Suprapubic skin (tissue), 4 donors: ENCODE data around the gene CNFN. TPM values are rescaled to one million over a fixed set of nuclear protein-coding genes. Genes with fewer than 3 reads are reported as not detected.

Source experiments
- DNase-seq, 2 donors: peaks; one replicate each; pipeline ENCODE4 v3.0.0-alpha.2; 2019; ENCODE audit warnings: low spot score in 2 of 2
- H3K27ac ChIP-seq: fragments of 200-600 bp; sonication (generic); one replicate; pipeline ENCODE4 v1.5.1; 2019
- H3K27me3 ChIP-seq: fragments of 200-600 bp; sonication (generic); one replicate; pipeline ENCODE4 v1.5.1; 2019
- H3K36me3 ChIP-seq: fragments of 200-600 bp; sonication (generic); one replicate; pipeline ENCODE4 v1.5.1; 2019
- H3K4me1 ChIP-seq: fragments of 200-600 bp; sonication (generic); one replicate; pipeline ENCODE4 v1.5.1; 2019
- H3K4me3 ChIP-seq: fragments of 200-600 bp; sonication (generic); one replicate; pipeline ENCODE4 v1.5.1; 2019; ENCODE audit warnings: mild to moderate bottlenecking
- H3K9me3 ChIP-seq: fragments of 200-600 bp; sonication (generic); one replicate; pipeline ENCODE4 v1.5.1; 2019
- CTCF ChIP-seq, 2 donors: fragments of 200-600 bp in 1 of 2; fragments of 450-650 bp in 1 of 2; sonication (generic) in 1 of 2; IDR thresholded peaks; one replicate each; pipeline ENCODE4 v1.5.1; 2016 to 2019; ENCODE audit warnings: antibody characterized with exemption in 2 of 2, mild to moderate bottlenecking in 1 of 2, moderate library complexity in 1 of 2
- EP300 ChIP-seq: sonication (generic); formaldehyde crosslinking; IDR thresholded peaks from one replicate; pipeline ENCODE4 v1.6.1; 2017; ENCODE audit warnings: antibody characterized with exemption
- POLR2A ChIP-seq, 2 donors: fragments of 450-650 bp; IDR thresholded peaks; one replicate each; pipeline ENCODE4 v1.6.1; 2017; ENCODE audit warnings: antibody characterized with exemption in 2 of 2, mild to moderate bottlenecking in 2 of 2, moderate library complexity in 2 of 2
- POLR2AphosphoS5 ChIP-seq, 3 donors: sonication (generic); formaldehyde crosslinking; IDR thresholded peaks; one replicate each; pipeline ENCODE4 v1.6.1; 2017; ENCODE audit warnings: antibody characterized with exemption in 3 of 3
- WGBS: methylation state at CpG from one replicate; pipeline ENCODE4 v1.1.5; 2018; 5-methylcytosine and 5-hydroxymethylcytosine counted together
- total RNA-seq, 4 donors: library from RNA; depleted of rRNA; stranded (reverse); fragments of >200 nt; gene quantifications; one replicate each; pipeline ENCODE4 v1.1.0, GENCODE V29; 2016

Gene CNFN
- total RNA-seq, 4 donors from 2014 or later = 52.9 to 364 (median 353) TPM

GRCh38 chr19:42362342-42362741 is 27.8 kb downstream of the CNFN start:
- Histone ChIP-seq H3K27me3 (no peaks in the 10 kb centered on the region), H3K4me1 (no peaks in the 10 kb centered on the region), H3K9me3 (peaks cover 3% of the 10 kb centered on the region), H3K4me3 (no peak overlapping the region), H3K27ac (no peak overlapping the region), H3K36me3 (peaks cover 56% of the 10 kb centered on the region)
- DNase-seq = no peak
- WGBS = 99% methylated on average over 12 of the region's 14 CpGs
- no peak for TF ChIP-seq CTCF (IDR thresholded peaks at IDR 0.05)

GRCh38 chr19:42361545-42361910 is 28.6 kb downstream of the CNFN start:
- Histone ChIP-seq H3K9me3 (peaks cover 3% of the 10 kb centered on the region), H3K27me3 (no peaks in the 10 kb centered on the region), H3K4me3 (no peak overlapping the region), H3K36me3 (peaks cover 64% of the 10 kb centered on the region), H3K27ac (no peak overlapping the region), H3K4me1 (no peaks in the 10 kb centered on the region)
- TF ChIP-seq CTCF (IDR thresholded peaks at IDR 0.05) (no peak), POLR2A (IDR thresholded peaks at IDR 0.05) (no peak), EP300 (no peak), POLR2AphosphoS5 (IDR thresholded peaks at IDR 0.05) (no peak)
- 97% methylated on average over 7 of the region's 7 CpGs for WGBS
- DNase-seq = no peak

- Histone ChIP-seq H3K4me1 (no peaks in the 10 kb centered on the region), H3K27me3 (no peaks in the 10 kb centered on the region), H3K9me3 (peaks cover 3% of the 10 kb centered on the region), H3K27ac (no peak overlapping the region), H3K4me3 (no peak overlapping the region), H3K36me3 (peaks cover 65% of the 10 kb centered on the region)
- DNase-seq = no peak
- WGBS = 89% methylated on average over 11 of the region's 16 CpGs
- TF ChIP-seq POLR2A (IDR thresholded peaks at IDR 0.05) (no peak), CTCF (IDR thresholded peaks at IDR 0.05) (no peak), POLR2AphosphoS5 (IDR thresholded peaks at IDR 0.05) (no peak), EP300 (no peak)
Observed at GRCh38 chr19:42360787-42361544, 29.1 kb downstream of the CNFN start.

- WGBS = 100% methylated on average over 1 of the region's 12 CpGs
- no peak overlapping the region for H3K4me3 ChIP-seq
- H3K27ac ChIP-seq = no peak overlapping the region
- H3K36me3 ChIP-seq = peaks cover 80% of the 10 kb centered on the region
- DNase-seq = no peak
- no peaks in the 10 kb centered on the region for H3K9me3 ChIP-seq
- H3K27me3 ChIP-seq = no peaks in the 10 kb centered on the region
- no peak for TF ChIP-seq CTCF (IDR thresholded peaks at IDR 0.05)
- TF ChIP-seq POLR2AphosphoS5 (IDR thresholded peaks at IDR 0.05) = no peak
- no peak for TF ChIP-seq EP300
- no peak for TF ChIP-seq POLR2A (IDR thresholded peaks at IDR 0.05)
- no peaks in the 10 kb centered on the region for H3K4me1 ChIP-seq
Observed at GRCh38 chr19:42357290-42357689, 32.8 kb downstream of the CNFN start.

- Histone ChIP-seq H3K4me1 (no peaks in the 10 kb centered on the region), H3K36me3 (peaks cover 79% of the 10 kb centered on the region), H3K27me3 (no peaks in the 10 kb centered on the region), H3K9me3 (no peaks in the 10 kb centered on the region), H3K4me3 (no peak overlapping the region), H3K27ac (no peak overlapping the region)
- 98% methylated on average over 7 of the region's 15 CpGs for WGBS
- TF ChIP-seq CTCF (IDR thresholded peaks at IDR 0.05) (no peak), POLR2A (IDR thresholded peaks at IDR 0.05) (no peak), POLR2AphosphoS5 (IDR thresholded peaks at IDR 0.05) (no peak), EP300 (no peak)
- no peak for DNase-seq
Observed at GRCh38 chr19:42356686-42357085, 33.4 kb downstream of the CNFN start.
